ENCODE results near the gene PRMT5. TPM values are rescaled to one million over a fixed set of nuclear protein-coding genes. Genes with fewer than 3 reads are reported as not detected.

Gene PRMT5
- total RNA-seq, 2 experiments from 2014 or later, result 15.6 to 19.3 TPM

- POLR2A ChIA-PET, result interaction anchor here (0.8 to 1.3 kb wide), 3 partner anchors 19 to 320 kb away, joined by 3 to 5 read pairs (median 4); partner anchors contain the start of gene LRP10
- Mint-ChIP-seq H3K4me3 (peak overlapping the region; percentile 56), H3K36me3 (ENCODE audit: low read depth) (peaks cover 15% of the 10 kb centered on the region), H3K27me3 (no peaks in the 10 kb centered on the region), H3K9me3 (no peaks in the 10 kb centered on the region), H3K27ac (peak overlapping the region; percentile 63), H3K4me1 (ENCODE audit: low read depth) (peaks cover 42% of the 10 kb centered on the region)
- peaks cover 46% of the 10 kb centered on the region for H3K4me1 ChIP-seq (ENCODE audit: insufficient read depth, low read length)
- no peak overlapping the region for H3K4me3 ChIP-seq (ENCODE audit: low read length)
- no peak for ATAC-seq (ENCODE audit: poor library complexity)
- no peaks in the 10 kb centered on the region for H3K27me3 ChIP-seq (ENCODE audit: control insufficient read depth in 1 of 2, insufficient read depth in 2 of 2, low read length in 2 of 2)
- no peak for TF ChIP-seq CTCF (IDR thresholded peaks at IDR 0.05)
- intact Hi-C loops (cut with DNase I, micrococcal nuclease), result no loop called here
- DNase-seq, result no peak
- H3K9me3 ChIP-seq (ENCODE audit: control insufficient read depth in 1 of 2, insufficient read depth in 1 of 2, low read length in 2 of 2), result no peaks in the 10 kb centered on the region
- H3K27ac ChIP-seq (ENCODE audit: low read depth in 1 of 2, low read length in 2 of 2), result no peak overlapping the region
- H3K36me3 ChIP-seq (ENCODE audit: insufficient read depth, low read length), result peaks cover 8% of the 10 kb centered on the region
- CTCF ChIA-PET, result interaction anchor here (1.0 to 1.6 kb wide), 2 partner anchors 18 to 39 kb away, joined by 3 read pairs; partner anchors contain the start of gene PRMT5
These were observed 38.8 kb downstream of the PRMT5 start for GRCh38 chr14:22890416-22890815.

DNA sequence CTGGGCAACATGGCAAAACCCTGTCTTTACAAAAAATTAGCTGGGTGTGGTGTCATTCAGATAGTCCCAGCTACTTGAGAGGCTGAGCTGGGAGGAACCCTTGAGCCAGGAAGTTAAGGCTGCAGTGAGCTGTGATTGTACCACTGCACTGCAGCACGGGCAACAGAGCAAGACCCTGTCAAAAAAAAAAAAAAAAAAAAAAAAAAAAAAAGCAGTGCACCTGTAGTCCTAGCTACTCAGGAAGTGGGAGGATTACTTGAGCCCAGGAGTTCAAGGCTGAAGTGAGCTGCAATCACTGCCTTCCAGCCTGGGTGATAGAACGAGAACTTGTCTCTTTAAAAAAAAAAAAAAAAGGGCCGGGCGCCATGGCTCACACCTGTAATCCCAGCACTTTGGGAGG lies 40.5 kb downstream of the PRMT5 start:
- no peaks in the 10 kb centered on the region for H3K9me3 Mint-ChIP-seq
- H3K4me3 Mint-ChIP-seq, result peak overlapping the region; percentile 95
- Histone ChIP-seq H3K27me3 (ENCODE audit: control insufficient read depth in 1 of 2, insufficient read depth in 2 of 2, low read length in 2 of 2) (no peaks in the 10 kb centered on the region), H3K9me3 (ENCODE audit: control insufficient read depth in 1 of 2, insufficient read depth in 1 of 2, low read length in 2 of 2) (no peaks in the 10 kb centered on the region), H3K27ac (ENCODE audit: low read depth in 1 of 2, low read length in 2 of 2) (peak overlapping the region in 1 of 2 donors; percentile 65), H3K36me3 (ENCODE audit: insufficient read depth, low read length) (peaks cover 4% of the 10 kb centered on the region), H3K4me3 (ENCODE audit: low read length) (peak overlapping the region; percentile 71), H3K4me1 (ENCODE audit: insufficient read depth, low read length) (peaks cover 56% of the 10 kb centered on the region)
- DNase-seq, result peak in 4 of 14 experiments; percentile 45 to 55 (median 52)
- ChIA-PET CTCF (interaction anchor here (0.8 to 2.0 kb wide), 9 partner anchors 12 to 318 kb away, joined by 3 to 9 read pairs (median 5); partner anchors contain the start of gene PRMT5), POLR2A (interaction anchor here (0.6 to 8.8 kb wide), 11 partner anchors 8 to 318 kb away, joined by 3 to 97 read pairs (median 4); partner anchors contain the start of genes DAD1, HAUS4, LRP10 and OXA1L)
- peak overlapping the region; percentile 93 for H3K27ac Mint-ChIP-seq
- peaks cover 57% of the 10 kb centered on the region for H3K4me1 Mint-ChIP-seq (ENCODE audit: low read depth)
- intact Hi-C loops (cut with DNase I, micrococcal nuclease), result loop anchor here (1.0 to 2.0 kb wide), 2 partner anchors 12 to 28 kb away; no protein-coding TSS in a partner anchor
- H3K27me3 Mint-ChIP-seq, result no peaks in the 10 kb centered on the region
- TF ChIP-seq CTCF (IDR thresholded peaks at IDR 0.05), result no peak
- H3K36me3 Mint-ChIP-seq (ENCODE audit: low read depth), result peaks cover 15% of the 10 kb centered on the region
- ATAC-seq (ENCODE audit: poor library complexity), result no peak

DNA sequence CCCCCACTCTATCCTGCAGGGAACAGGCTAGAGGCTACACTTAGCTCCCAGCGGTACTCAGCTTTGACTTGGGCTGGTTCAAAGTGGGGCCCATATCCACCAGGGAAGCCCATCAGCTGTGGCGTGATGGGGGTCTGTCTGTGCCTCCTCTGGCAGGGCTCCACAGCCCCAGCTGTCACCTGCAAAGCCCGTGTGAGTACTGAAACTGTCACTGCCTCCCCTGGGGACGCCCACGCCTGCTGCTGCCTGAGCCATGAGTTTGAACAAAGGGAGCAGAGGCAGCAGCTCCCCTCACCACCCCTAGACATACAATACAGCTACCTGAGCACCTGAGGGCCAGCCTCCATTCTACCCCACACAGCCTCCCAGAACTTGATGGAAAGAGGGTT lies 41.2 kb downstream of the PRMT5 start:
- ChIA-PET CTCF (interaction anchor here (0.7 to 2.0 kb wide), 8 partner anchors 12 to 181 kb away, joined by 3 to 9 read pairs (median 4); partner anchors contain the start of gene PRMT5), POLR2A (interaction anchor here (0.6 to 8.8 kb wide), 13 partner anchors 8 to 318 kb away, joined by 3 to 97 read pairs (median 4); partner anchors contain the start of genes HAUS4, LRP10 and OXA1L)
- Mint-ChIP-seq H3K9me3 (no peaks in the 10 kb centered on the region), H3K4me1 (ENCODE audit: low read depth) (peaks cover 64% of the 10 kb centered on the region), H3K27ac (peak overlapping the region; percentile 93), H3K27me3 (no peaks in the 10 kb centered on the region), H3K36me3 (ENCODE audit: low read depth) (peaks cover 11% of the 10 kb centered on the region), H3K4me3 (peak overlapping the region; percentile 95)
- Histone ChIP-seq H3K36me3 (ENCODE audit: insufficient read depth, low read length) (no peaks in the 10 kb centered on the region), H3K4me1 (ENCODE audit: insufficient read depth, low read length) (peaks cover 62% of the 10 kb centered on the region), H3K9me3 (ENCODE audit: control insufficient read depth in 1 of 2, insufficient read depth in 1 of 2, low read length in 2 of 2) (no peaks in the 10 kb centered on the region), H3K27ac (ENCODE audit: low read depth in 1 of 2, low read length in 2 of 2) (peak overlapping the region; percentile 65 to 84), H3K27me3 (ENCODE audit: control insufficient read depth in 1 of 2, insufficient read depth in 2 of 2, low read length in 2 of 2) (no peaks in the 10 kb centered on the region), H3K4me3 (ENCODE audit: low read length) (peak overlapping the region; percentile 71)
- peak; percentile 18 for ATAC-seq (ENCODE audit: poor library complexity)
- intact Hi-C loops (cut with DNase I, micrococcal nuclease), result loop anchor here (1.0 to 2.0 kb wide), 5 partner anchors 12 to 964 kb away; no protein-coding TSS in a partner anchor
- peak in 7 of 14 experiments; percentile 18 to 55 (median 32) for DNase-seq
- no peak for TF ChIP-seq CTCF (IDR thresholded peaks at IDR 0.05)
